GM12864 (cell line): ENCODE measurements around the gene TEX264.
"Not testable (repeated sequence)": the region's sequence is repeated elsewhere in the genome, so short reads cannot be mapped to it uniquely, and the experiment has no call there.

Source experiments
- DNase-seq: peaks from one replicate; pipeline ENCODE4 v3.0.0-alpha.2; 2011; ENCODE audit warnings: low read depth
- H3K4me3 ChIP-seq: 2 replicates; pipeline ENCODE4 v1.5.1; 2011; ENCODE audit warnings: mild to moderate bottlenecking, low read depth, low read length, control low read depth
- CTCF ChIP-seq: IDR thresholded peaks from 2 replicates; pipeline ENCODE4 v1.5.1; 2011; ENCODE audit warnings: low read depth, mild to moderate bottlenecking, moderate library complexity, low read length, control low read depth, inconsistent platforms; ENCODE audit errors: missing control alignments

Gene TEX264

GRCh38 chr3:51733859-51734571 lies 63.0 kb downstream of the TEX264 start:
- H3K4me3 ChIP-seq, result no peak overlapping the region
- TF ChIP-seq CTCF, result no peak
- DNase-seq, result no peak

- H3K4me3 ChIP-seq, result no peak overlapping the region
- TF ChIP-seq CTCF, result no peak
- DNase-seq, result no peak
These were observed 63.5 kb downstream of the TEX264 start for GRCh38 chr3:51734572-51734907.

- H3K4me3 ChIP-seq, result no peak overlapping the region
- no peak for TF ChIP-seq CTCF
- DNase-seq, result no peak
These were observed 64.0 kb downstream of the TEX264 start for GRCh38 chr3:51735039-51735438.

- DNase-seq, result no peak
- H3K4me3 ChIP-seq, result no peak overlapping the region
- no peak for TF ChIP-seq CTCF
These were observed 64.9 kb downstream of the TEX264 start for GRCh38 chr3:51735950-51736349.

GRCh38 chr3:51739110-51739509 lies 68.1 kb downstream of the TEX264 start:
- H3K4me3 ChIP-seq, result no peak overlapping the region
- DNase-seq, result no peak
- TF ChIP-seq CTCF, result no peak

GRCh38 chr3:51742320-51742719 lies 71.3 kb downstream of the TEX264 start:
- H3K4me3 ChIP-seq, result not testable (repeated sequence)

GRCh38 chr3:51742978-51743377 lies 71.9 kb downstream of the TEX264 start:
- not testable (repeated sequence) for DNase-seq, H3K4me3 ChIP-seq

More at GRCh38 chr3:51742320-51742719, 71.3 kb downstream of the TEX264 start:
- not testable (repeated sequence) for DNase-seq

GRCh38 chr3:51747840-51748239 lies 76.8 kb downstream of the TEX264 start:
- DNase-seq, result no peak
- no peak for TF ChIP-seq CTCF
- H3K4me3 ChIP-seq, result no peak overlapping the region
